Measurements from ENCODE around the gene CEP295NL.
"Not testable (repeated sequence)": the region's sequence is repeated elsewhere in the genome, so short reads cannot be mapped to it uniquely, and the experiment has no call there.

CEP295NL gene

GRCh38 chr17:78902231-78902630, 770 bp downstream of the CEP295NL start:
- not testable (repeated sequence) for DNase-seq (ENCODE audit: low spot score)

GRCh38 chr17:78901806-78902205, 1.2 kb downstream of the CEP295NL start:
- no peak for DNase-seq (ENCODE audit: low spot score)

- no peak for DNase-seq (ENCODE audit: low spot score)
These were observed 2.2 kb downstream of the CEP295NL start for GRCh38 chr17:78900816-78901215.

- no peak for DNase-seq (ENCODE audit: low spot score)
These were observed 3.4 kb downstream of the CEP295NL start for GRCh38 chr17:78899361-78900260.

GRCh38 chr17:78898947-78899346, 4.1 kb downstream of the CEP295NL start:
- no peak for DNase-seq (ENCODE audit: low spot score)

GRCh38 chr17:78898075-78898836, 4.7 kb downstream of the CEP295NL start:
- no peak for DNase-seq (ENCODE audit: low spot score)

GRCh38 chr17:78897664-78898047, 5.3 kb downstream of the CEP295NL start:
- DNase-seq (ENCODE audit: low spot score): no peak

- no peak for DNase-seq (ENCODE audit: low spot score)
These were observed 6.0 kb downstream of the CEP295NL start for GRCh38 chr17:78896834-78897663.

GRCh38 chr17:78896091-78896833, 6.7 kb downstream of the CEP295NL start:
- DNase-seq (ENCODE audit: low spot score): no peak

GRCh38 chr17:78895322-78895721, 7.7 kb downstream of the CEP295NL start:
- DNase-seq (ENCODE audit: low spot score): no peak

- no peak for DNase-seq (ENCODE audit: low spot score)
These were observed 9.3 kb downstream of the CEP295NL start for GRCh38 chr17:78893684-78894083.

- no peak for DNase-seq (ENCODE audit: low spot score)
These were observed 10.0 kb downstream of the CEP295NL start for GRCh38 chr17:78892936-78893379.

GRCh38 chr17:78892520-78892919, 10.5 kb downstream of the CEP295NL start:
- DNase-seq (ENCODE audit: low spot score): no peak

GRCh38 chr17:78892062-78892456, 10.9 kb downstream of the CEP295NL start:
- no peak for DNase-seq (ENCODE audit: low spot score)

GRCh38 chr17:78891406-78892061, 11.5 kb downstream of the CEP295NL start:
- DNase-seq (ENCODE audit: low spot score): no peak

- peak; percentile 34 for DNase-seq (ENCODE audit: low spot score)
These were observed 12.5 kb downstream of the CEP295NL start for GRCh38 chr17:78890498-78890897.

- not testable (repeated sequence) for DNase-seq (ENCODE audit: low spot score)
These were observed 12.9 kb downstream of the CEP295NL start for GRCh38 chr17:78890096-78890495.

- DNase-seq (ENCODE audit: low spot score): peak; percentile 9
These were observed 13.5 kb downstream of the CEP295NL start for GRCh38 chr17:78889531-78889930.

- DNase-seq (ENCODE audit: low spot score): no peak
These were observed 14.0 kb downstream of the CEP295NL start for GRCh38 chr17:78888941-78889518.

- no peak for DNase-seq (ENCODE audit: low spot score)
These were observed 16.0 kb downstream of the CEP295NL start for GRCh38 chr17:78886954-78887353.

- no peak for DNase-seq (ENCODE audit: low spot score)
These were observed 17.0 kb downstream of the CEP295NL start for GRCh38 chr17:78885956-78886355.

Data from CD4-positive, alpha-beta T cell treated with Interleukin-15 for 4 hours (primary cell).